Endothelial cell of umbilical vein (primary cell): ENCODE measurements around the gene ZBED4. TPM values are rescaled to one million over a fixed set of nuclear protein-coding genes. Genes with fewer than 3 reads are reported as not detected.
A peak's percentile ranks its signal among the peaks of the same experiment; 100 is the strongest.

Experiments
- BruUV-seq: library from RNA; stranded (reverse); fragments of 400-500 nt; replicated peaks from 2 replicates; lab custom pipeline; 2021; lab: Mats Ljungman, UMichigan
- CTCF ChIA-PET: fragments of 300-600, 350-600 bp; sonication (Branson Sonifier 250); formaldehyde crosslinking; loops from one replicate; lab custom pipeline; 2021; ENCODE audit warnings: antibody characterized with exemption, inconsistent platforms; lab: Charles Lee
- POLR2A ChIA-PET: fragments of 300-600, 350-600 bp; sonication (Branson Sonifier 250); formaldehyde crosslinking; loops from one replicate; lab custom pipeline; 2021; ENCODE audit warnings: antibody characterized with exemption, inconsistent platforms; lab: Charles Lee
- DNase-seq: peaks from one replicate; pipeline ENCODE4 v3.0.0-alpha.2; 2011; ENCODE audit warnings: low read depth, low spot score
- FAIRE-seq: peaks from 2 replicates; lab custom pipeline; 2011; peaks lifted over from hg19 to GRCh38; lab: Jason Lieb, UNC
- H2AFZ ChIP-seq: 2 replicates; pipeline ENCODE4 v1.6.0; 2012; ENCODE audit warnings: low read depth, low read length, control low read depth, inconsistent platforms
- H3K27ac ChIP-seq: 2 replicates; pipeline ENCODE4 v1.5.1; 2011; ENCODE audit warnings: low read depth, mild to moderate bottlenecking, control low read depth, low read length, moderate library complexity; ENCODE audit not compliant: insufficient read depth
- H3K27me3 ChIP-seq, 2 experiments: 2 replicates each; pipeline versions ENCODE4 v1.6.0 to v1.6.1; 2011; ENCODE audit warnings: low read length in 2 of 2, mixed read lengths in 1 of 2; ENCODE audit not compliant: control insufficient read depth in 2 of 2, insufficient read depth in 2 of 2
- H3K36me3 ChIP-seq, 2 experiments: 2 replicates in 1 of 2; 3 replicates in 1 of 2; pipeline ENCODE4 v1.5.1; 2011; ENCODE audit warnings: low read length in 2 of 2, mild to moderate bottlenecking in 1 of 2, moderate library complexity in 1 of 2; ENCODE audit not compliant: control insufficient read depth in 2 of 2, insufficient read depth in 2 of 2; ENCODE audit errors: extremely low read depth in 1 of 2
- H3K4me1 ChIP-seq: 3 replicates; pipeline ENCODE4 v1.5.1; 2011; ENCODE audit warnings: mild to moderate bottlenecking, low read length; ENCODE audit not compliant: control insufficient read depth, insufficient read depth; ENCODE audit errors: extremely low read depth
- H3K4me2 ChIP-seq: 2 replicates; pipeline ENCODE4 v1.6.1; 2011; ENCODE audit warnings: low read length, control low read depth, mixed read lengths; ENCODE audit not compliant: insufficient read depth
- H3K4me3 ChIP-seq, 3 experiments: fragments of 200-600 bp in 1 of 3; sonication (generic), shearing (Covaris generic) in 1 of 3; replicated peaks in 1 of 3; 2 replicates each; pipeline ENCODE4 v1.5.1; 2011 to 2016; ENCODE audit warnings: control low read depth in 3 of 3, low read length in 3 of 3, mild to moderate bottlenecking in 2 of 3, inconsistent platforms in 1 of 3, low read depth in 1 of 3, moderate library complexity in 1 of 3; ENCODE audit not compliant: insufficient read depth in 1 of 3
- H3K79me2 ChIP-seq: 2 replicates; pipeline ENCODE4 v1.6.0; 2012; ENCODE audit warnings: low read length, inconsistent platforms; ENCODE audit not compliant: control insufficient read depth, insufficient read depth
- H3K9ac ChIP-seq: replicated peaks from 2 replicates; pipeline ENCODE3; 2011; ENCODE audit warnings: low read length, control low read depth; ENCODE audit not compliant: insufficient read depth; ENCODE audit errors: extremely low read depth
- H3K9me1 ChIP-seq: replicated peaks from 3 replicates; pipeline ENCODE4 v1.6.0; 2011; ENCODE audit warnings: mild to moderate bottlenecking, low read length; ENCODE audit not compliant: control insufficient read depth, insufficient read depth; ENCODE audit errors: extremely low read depth
- H3K9me3 ChIP-seq: replicated peaks from 2 replicates; pipeline ENCODE4 v1.5.1; 2012; ENCODE audit warnings: low read length, inconsistent platforms; ENCODE audit not compliant: control insufficient read depth, insufficient read depth
- H4K20me1 ChIP-seq: replicated peaks from 2 replicates; pipeline ENCODE3; 2011; ENCODE audit warnings: mild to moderate bottlenecking, low read length; ENCODE audit not compliant: control insufficient read depth, insufficient read depth; ENCODE audit errors: extremely low read depth
- EZH2 ChIP-seq: IDR thresholded peaks from 2 replicates; pipeline ENCODE4 v1.6.1; 2012; ENCODE audit warnings: borderline replicate concordance, low read depth, mild to moderate bottlenecking, moderate library complexity, low read length, inconsistent platforms; ENCODE audit not compliant: severe bottlenecking
- FOS ChIP-seq: IDR thresholded peaks from 2 replicates; pipeline ENCODE4 v1.6.1; 2011; ENCODE audit warnings: mild to moderate bottlenecking, low read length, moderate library complexity, borderline replicate concordance; ENCODE audit not compliant: insufficient read depth
- GATA2 ChIP-seq: IDR thresholded peaks from 2 replicates; pipeline ENCODE4 v1.7.0; 2011; ENCODE audit warnings: low read depth, mild to moderate bottlenecking, moderate library complexity, mixed read lengths, low read length; ENCODE audit not compliant: insufficient read length, insufficient read depth
- JUN ChIP-seq: IDR thresholded peaks from 2 replicates; pipeline ENCODE4 v1.6.1; 2011; ENCODE audit warnings: borderline replicate concordance, low read depth; ENCODE audit not compliant: insufficient read length, insufficient read depth
- MYC ChIP-seq: IDR thresholded peaks from one replicate; pipeline ENCODE4 v1.6.1; 2011; ENCODE audit warnings: mild to moderate bottlenecking, low read depth, low read length
- POLR2A ChIP-seq: IDR thresholded peaks from 2 replicates; pipeline ENCODE4 v1.6.1; 2012; ENCODE audit warnings: low read depth, mild to moderate bottlenecking, control low read depth, low read length
- POLR2AphosphoS5 ChIP-seq: IDR thresholded peaks from 2 replicates; pipeline ENCODE4 v1.6.1; 2012; ENCODE audit warnings: low read depth, mild to moderate bottlenecking, control low read depth, low read length, moderate library complexity; ENCODE audit not compliant: insufficient read depth
- dilution Hi-C: fragments of 300-500 bp; cut with MboI; formaldehyde crosslinking; loops from one replicate; pipeline ENCODE4 v1.15.0; 2019; ENCODE audit warnings: low sequenced_read_pairs; ENCODE audit not compliant: extremely low pct_ligation_motif_present
- intact Hi-C: fragments of 100-400 bp; cut with micrococcal nuclease; formaldehyde crosslinking; loops from one replicate; pipeline ENCODE4 v1.10.0; 2022
- polyA plus RNA-seq, 4 experiments: library from polyadenylated mRNA; depleted of rRNA in 3 of 4; stranded (reverse) in 3 of 4; unstranded in 1 of 4; fragments of >200 nt; gene quantifications; 2 replicates each; pipeline versions ENCODE4 v1.2.1 to v1.2.3, GENCODE V29; 2011 to 2012; ENCODE audit warnings: missing spikeins in 1 of 4
- total RNA-seq: library from RNA; stranded (reverse); gene quantifications from 2 replicates; pipeline ENCODE4 v1.2.3, GENCODE V29; 2021
- TF ChIP-seq, protein P1 (sequence below), 2 donors: IDR thresholded peaks; 1 replicate in 1 of 2; 2 replicates in 1 of 2; pipeline ENCODE4 v1.5.1; 2011; ENCODE audit warnings: low read length in 2 of 2, mild to moderate bottlenecking in 2 of 2, moderate library complexity in 2 of 2, control low read depth in 1 of 2, inconsistent platforms in 1 of 2, low read depth in 1 of 2; ENCODE audit not compliant: insufficient read depth in 1 of 2; ENCODE audit errors: extremely low read depth in 1 of 2
- TF ChIP-seq, protein P2 (sequence below): IDR thresholded peaks from 2 replicates; pipeline ENCODE4 v1.6.1; 2011; ENCODE audit not compliant: insufficient read depth, insufficient read length

The ZBED4 gene
- total and polyA plus RNA-seq, 2 donors (not counting 3 experiments of a cell fraction or from before 2014, with no cell fraction given): 8.6 to 18.2 TPM

DNA sequence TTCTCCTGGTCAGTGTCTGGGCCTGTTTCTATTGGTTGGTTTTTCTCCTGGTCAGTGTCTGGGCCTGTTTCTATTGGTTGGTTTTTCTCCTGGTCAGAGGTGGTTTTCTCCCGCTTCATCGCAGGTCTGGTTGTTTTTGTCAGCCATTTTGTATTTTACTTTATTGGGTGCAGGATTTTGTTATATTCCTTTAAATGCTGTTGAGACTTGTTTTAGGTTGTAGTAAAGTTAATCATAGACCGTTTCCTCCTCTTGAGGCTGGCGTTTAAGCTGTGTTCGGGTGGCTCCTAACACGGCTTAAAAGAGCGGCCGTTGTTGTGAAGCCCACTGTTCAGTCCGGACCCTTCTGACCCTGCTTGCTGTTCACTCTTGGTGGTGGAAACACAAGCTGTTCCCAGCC, 26.2 kb downstream of the ZBED4 start:
- no peak overlapping the region for H2AFZ ChIP-seq
- FAIRE-seq (no peak), DNase-seq (no peak)
- dilution Hi-C loops: no loop called here
- CTCF ChIA-PET: interaction anchor here (0.8 kb wide), 1 partner anchor 112 kb away, joined by 4 read pairs; no protein-coding TSS in a partner anchor
- peak overlapping the region; percentile 81 for H3K27ac ChIP-seq
- no peaks in the 10 kb centered on the region for H3K9me3 ChIP-seq
- peaks cover 0 to 3% of the 10 kb centered on the region in 2 experiments for H3K36me3 ChIP-seq
- H4K20me1 ChIP-seq: no peaks in the 10 kb centered on the region
- TF ChIP-seq JUN (no peak), GATA2 (no peak), POLR2A (no peak)
- TF ChIP-seq, protein P1, sequence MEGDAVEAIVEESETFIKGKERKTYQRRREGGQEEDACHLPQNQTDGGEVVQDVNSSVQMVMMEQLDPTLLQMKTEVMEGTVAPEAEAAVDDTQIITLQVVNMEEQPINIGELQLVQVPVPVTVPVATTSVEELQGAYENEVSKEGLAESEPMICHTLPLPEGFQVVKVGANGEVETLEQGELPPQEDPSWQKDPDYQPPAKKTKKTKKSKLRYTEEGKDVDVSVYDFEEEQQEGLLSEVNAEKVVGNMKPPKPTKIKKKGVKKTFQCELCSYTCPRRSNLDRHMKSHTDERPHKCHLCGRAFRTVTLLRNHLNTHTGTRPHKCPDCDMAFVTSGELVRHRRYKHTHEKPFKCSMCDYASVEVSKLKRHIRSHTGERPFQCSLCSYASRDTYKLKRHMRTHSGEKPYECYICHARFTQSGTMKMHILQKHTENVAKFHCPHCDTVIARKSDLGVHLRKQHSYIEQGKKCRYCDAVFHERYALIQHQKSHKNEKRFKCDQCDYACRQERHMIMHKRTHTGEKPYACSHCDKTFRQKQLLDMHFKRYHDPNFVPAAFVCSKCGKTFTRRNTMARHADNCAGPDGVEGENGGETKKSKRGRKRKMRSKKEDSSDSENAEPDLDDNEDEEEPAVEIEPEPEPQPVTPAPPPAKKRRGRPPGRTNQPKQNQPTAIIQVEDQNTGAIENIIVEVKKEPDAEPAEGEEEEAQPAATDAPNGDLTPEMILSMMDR (IDR thresholded peaks at IDR 0.05; ENCODE audit: extremely low read depth in 1 of 2, insufficient read depth in 1 of 2, low read depth in 1 of 2, low read length in 2 of 2): no peak
- H3K4me3 ChIP-seq: no peak overlapping the region
- POLR2A ChIA-PET: no interaction called here
- intact Hi-C loops: loop anchor here (2.0 kb wide), 1 partner anchor 25 kb away; no protein-coding TSS in a partner anchor
- H3K9ac ChIP-seq: peak overlapping the region; percentile 2
- H3K27me3 ChIP-seq: no peaks in the 10 kb centered on the region
- TSS peak; percentile 40 for BruUV-seq
- H3K4me2 ChIP-seq: peak overlapping the region; percentile 50
- H3K9me1 ChIP-seq: no peaks in the 10 kb centered on the region
- peaks cover 13% of the 10 kb centered on the region for H3K4me1 ChIP-seq
- H3K79me2 ChIP-seq: peaks cover 79% of the 10 kb centered on the region

DNA sequence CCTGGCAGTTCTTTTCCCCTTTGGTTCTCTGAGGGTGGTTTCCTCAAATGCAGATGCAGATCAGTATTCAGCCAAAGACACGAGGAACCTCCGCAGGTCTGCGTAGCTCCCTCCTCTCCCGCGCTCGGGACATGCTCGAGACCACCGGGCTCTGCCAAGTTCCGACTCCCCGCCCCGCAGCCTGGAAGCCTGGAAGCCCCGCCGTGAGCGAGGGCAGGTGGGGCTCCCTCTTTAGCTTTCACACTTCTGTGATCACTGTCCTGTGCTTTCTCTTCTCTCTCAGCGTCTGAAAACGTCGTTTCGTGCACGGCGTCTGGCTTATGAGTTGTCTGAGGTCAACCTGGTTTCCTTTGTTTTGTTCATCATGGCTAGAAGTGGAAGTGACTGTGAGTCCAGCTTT, 26.6 kb downstream of the ZBED4 start:
- peak; percentile 77 for FAIRE-seq
- DNase-seq: peak; percentile 86
- no peaks in the 10 kb centered on the region for H3K27me3 ChIP-seq

More for the DNA sequence above, 26.6 kb downstream of the ZBED4 start:
- BruUV-seq: no TSS peak
- Histone ChIP-seq H3K9me1 (no peaks in the 10 kb centered on the region), H3K79me2 (peaks cover 78% of the 10 kb centered on the region), H3K4me2 (peak overlapping the region; percentile 50), H3K9me3 (no peaks in the 10 kb centered on the region), H3K4me3 (no peak overlapping the region), H2AFZ (peak overlapping the region; percentile 26), H3K27ac (peak overlapping the region; percentile 81), H3K36me3 (peaks cover 0 to 6% of the 10 kb centered on the region in 2 experiments), H3K9ac (peak overlapping the region; percentile 17), H3K4me1 (peaks cover 13% of the 10 kb centered on the region), H4K20me1 (no peaks in the 10 kb centered on the region)
- CTCF ChIA-PET: interaction anchor here (0.8 kb wide), 1 partner anchor 113 kb away, joined by 4 read pairs; no protein-coding TSS in a partner anchor
- POLR2A ChIA-PET: no interaction called here
- TF ChIP-seq MYC (no peak), POLR2AphosphoS5 (no peak), JUN (no peak), GATA2 (no peak), POLR2A (no peak), EZH2 (no peak), FOS (no peak)
- TF ChIP-seq, protein P1 (IDR thresholded peaks at IDR 0.05; ENCODE audit: extremely low read depth in 1 of 2, insufficient read depth in 1 of 2, low read depth in 1 of 2, low read length in 2 of 2): no peak
- TF ChIP-seq, protein P2, sequence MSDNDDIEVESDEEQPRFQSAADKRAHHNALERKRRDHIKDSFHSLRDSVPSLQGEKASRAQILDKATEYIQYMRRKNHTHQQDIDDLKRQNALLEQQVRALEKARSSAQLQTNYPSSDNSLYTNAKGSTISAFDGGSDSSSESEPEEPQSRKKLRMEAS: no peak
- dilution Hi-C loops (no loop called here), intact Hi-C loops (loop anchor here (2.0 kb wide), 1 partner anchor 25 kb away; no protein-coding TSS in a partner anchor)
